PC-3 (cell line): ENCODE results near the gene MEAF6.

ENCODE experiments used
- EZH2 ChIP-seq: fragments of 300-600 bp; sonication (generic); IDR thresholded peaks from one replicate; pipeline ENCODE4 v1.6.1; 2017; ENCODE audit warnings: antibody characterized with exemption, mild to moderate bottlenecking, low read length; ENCODE audit not compliant: unreplicated experiment
- TF ChIP-seq, protein P1 (sequence below): fragments of 300-600 bp; sonication (generic); conservative IDR thresholded peaks from 2 replicates; pipeline ENCODE4 v1.5.1; 2017; ENCODE audit warnings: antibody characterized with exemption, low read depth, mild to moderate bottlenecking, low read length

DNA sequence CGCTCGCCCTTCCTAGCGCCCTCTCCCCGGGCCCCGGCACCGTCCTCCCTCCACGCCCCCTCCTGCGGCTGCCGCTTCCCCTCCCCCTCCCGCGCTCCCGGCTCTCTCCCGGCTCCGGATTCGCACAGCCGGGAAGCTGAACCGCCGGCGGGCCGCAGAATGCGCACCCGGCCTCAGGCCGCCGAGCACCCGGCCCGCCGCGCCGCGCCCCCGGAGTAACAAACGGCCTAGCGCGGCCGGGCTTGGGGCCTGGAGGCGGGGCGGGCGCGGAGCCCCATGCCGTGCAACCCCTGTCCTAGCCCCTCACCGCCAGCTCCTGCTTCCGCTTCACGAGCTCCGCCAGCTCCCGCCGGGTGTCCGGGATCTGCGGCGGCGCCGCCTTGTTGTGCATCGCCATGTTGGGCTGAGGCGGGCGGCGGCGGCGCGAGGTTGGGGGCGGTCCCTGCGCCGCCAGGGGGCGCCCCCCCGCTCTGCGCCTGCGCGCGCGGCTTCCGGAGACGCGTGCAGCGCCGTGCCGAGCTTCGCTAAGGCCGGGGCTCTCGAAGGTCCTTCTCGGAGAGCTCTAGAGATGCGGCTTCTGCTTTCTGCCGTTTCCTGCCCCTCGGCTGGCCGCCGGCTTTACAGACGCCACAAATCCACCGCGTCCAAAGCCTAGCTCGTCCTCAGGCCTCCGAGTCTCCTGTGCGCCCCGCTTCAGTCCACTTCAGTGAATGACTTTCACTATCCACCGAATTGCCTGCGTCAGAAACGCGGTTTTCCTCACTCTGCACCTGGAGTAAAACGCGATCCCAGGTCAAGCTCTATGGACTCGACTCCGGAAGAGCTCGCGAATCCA lies at the start of gene MEAF6:
- TF ChIP-seq EZH2 = no peak
- TF ChIP-seq, protein P1, sequence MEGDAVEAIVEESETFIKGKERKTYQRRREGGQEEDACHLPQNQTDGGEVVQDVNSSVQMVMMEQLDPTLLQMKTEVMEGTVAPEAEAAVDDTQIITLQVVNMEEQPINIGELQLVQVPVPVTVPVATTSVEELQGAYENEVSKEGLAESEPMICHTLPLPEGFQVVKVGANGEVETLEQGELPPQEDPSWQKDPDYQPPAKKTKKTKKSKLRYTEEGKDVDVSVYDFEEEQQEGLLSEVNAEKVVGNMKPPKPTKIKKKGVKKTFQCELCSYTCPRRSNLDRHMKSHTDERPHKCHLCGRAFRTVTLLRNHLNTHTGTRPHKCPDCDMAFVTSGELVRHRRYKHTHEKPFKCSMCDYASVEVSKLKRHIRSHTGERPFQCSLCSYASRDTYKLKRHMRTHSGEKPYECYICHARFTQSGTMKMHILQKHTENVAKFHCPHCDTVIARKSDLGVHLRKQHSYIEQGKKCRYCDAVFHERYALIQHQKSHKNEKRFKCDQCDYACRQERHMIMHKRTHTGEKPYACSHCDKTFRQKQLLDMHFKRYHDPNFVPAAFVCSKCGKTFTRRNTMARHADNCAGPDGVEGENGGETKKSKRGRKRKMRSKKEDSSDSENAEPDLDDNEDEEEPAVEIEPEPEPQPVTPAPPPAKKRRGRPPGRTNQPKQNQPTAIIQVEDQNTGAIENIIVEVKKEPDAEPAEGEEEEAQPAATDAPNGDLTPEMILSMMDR = peak; percentile 71
